ENCODE measurements around the gene ALDH3B1. TPM values are rescaled to one million over a fixed set of nuclear protein-coding genes. Genes with fewer than 3 reads are reported as not detected.

Gene ALDH3B1
- total and polyA plus RNA-seq, 10 of the 15 experiments (the other 5 are each of a cell fraction or from before 2014, with no cell fraction given) = 0.03 to 0.37 (median 0.17) TPM; not detected in 3

GRCh38 chr11:68057807-68058206 is 47.7 kb downstream of the ALDH3B1 start (continued):
- TF ChIP-seq PRDM15 (CRISPR knock-in tag; IDR thresholded peaks at IDR 0.05) = no peak
- TF ChIP-seq RBBP5 (conservative IDR thresholded peaks at IDR 0.05) = no peak
- no peak for TF ChIP-seq ATF2 (IDR thresholded peaks at IDR 0.05; ENCODE audit: low read length)
- no peak for TF ChIP-seq IKZF1 (conservative IDR thresholded peaks at IDR 0.05)
- TF ChIP-seq BRCA1 (IDR thresholded peaks at IDR 0.05; ENCODE audit: low read depth, low read length) = no peak
- TF ChIP-seq IRF4 (IDR thresholded peaks at IDR 0.05; ENCODE audit: low read depth, low read length) = no peak
- no peak for TF ChIP-seq PAX8 (IDR thresholded peaks at IDR 0.05)
- TF ChIP-seq ZBED1 (IDR thresholded peaks at IDR 0.05; ENCODE audit: borderline replicate concordance) = no peak
- no peak for TF ChIP-seq NFXL1 (IDR thresholded peaks at IDR 0.05; ENCODE audit: borderline replicate concordance)
